Activated gamma-delta T cell treated with anti-CD3 and anti-CD28 coated beads, Interleukin-2, amount 50 U/mL, for 16 hours (primary cell): ENCODE results near the gene TRIM27.
A peak's percentile ranks its signal among the peaks of the same experiment; 100 is the strongest.
"Not testable (repeated sequence)": the region's sequence is repeated elsewhere in the genome, so short reads cannot be mapped to it uniquely, and the experiment has no call there.

Experiments
- DNase-seq: peaks from one replicate; pipeline ENCODE4 v3.0.0-alpha.2; 2020; ENCODE audit warnings: low read depth

Gene TRIM27

GRCh38 chr6:28864326-28864923 lies 59.4 kb downstream of the TRIM27 start:
- no peak for DNase-seq

- DNase-seq: peak; percentile 81
These were observed 60.0 kb downstream of the TRIM27 start for GRCh38 chr6:28863604-28864325.

- DNase-seq: no peak
These were observed 61.7 kb downstream of the TRIM27 start for GRCh38 chr6:28862077-28862476.

- DNase-seq: no peak
These were observed 62.4 kb downstream of the TRIM27 start for GRCh38 chr6:28861339-28861738.

GRCh38 chr6:28860581-28860980 lies 63.2 kb downstream of the TRIM27 start:
- DNase-seq: no peak

GRCh38 chr6:28858963-28859362 lies 64.8 kb downstream of the TRIM27 start:
- DNase-seq: no peak

GRCh38 chr6:28856620-28857005 lies 67.2 kb downstream of the TRIM27 start:
- no peak for DNase-seq

GRCh38 chr6:28854405-28854804 lies 69.4 kb downstream of the TRIM27 start:
- DNase-seq: not testable (repeated sequence)
